ENCODE results near the gene PEAK3.
A peak's percentile ranks its signal among the peaks of the same experiment; 100 is the strongest.

The PEAK3 gene

DNA sequence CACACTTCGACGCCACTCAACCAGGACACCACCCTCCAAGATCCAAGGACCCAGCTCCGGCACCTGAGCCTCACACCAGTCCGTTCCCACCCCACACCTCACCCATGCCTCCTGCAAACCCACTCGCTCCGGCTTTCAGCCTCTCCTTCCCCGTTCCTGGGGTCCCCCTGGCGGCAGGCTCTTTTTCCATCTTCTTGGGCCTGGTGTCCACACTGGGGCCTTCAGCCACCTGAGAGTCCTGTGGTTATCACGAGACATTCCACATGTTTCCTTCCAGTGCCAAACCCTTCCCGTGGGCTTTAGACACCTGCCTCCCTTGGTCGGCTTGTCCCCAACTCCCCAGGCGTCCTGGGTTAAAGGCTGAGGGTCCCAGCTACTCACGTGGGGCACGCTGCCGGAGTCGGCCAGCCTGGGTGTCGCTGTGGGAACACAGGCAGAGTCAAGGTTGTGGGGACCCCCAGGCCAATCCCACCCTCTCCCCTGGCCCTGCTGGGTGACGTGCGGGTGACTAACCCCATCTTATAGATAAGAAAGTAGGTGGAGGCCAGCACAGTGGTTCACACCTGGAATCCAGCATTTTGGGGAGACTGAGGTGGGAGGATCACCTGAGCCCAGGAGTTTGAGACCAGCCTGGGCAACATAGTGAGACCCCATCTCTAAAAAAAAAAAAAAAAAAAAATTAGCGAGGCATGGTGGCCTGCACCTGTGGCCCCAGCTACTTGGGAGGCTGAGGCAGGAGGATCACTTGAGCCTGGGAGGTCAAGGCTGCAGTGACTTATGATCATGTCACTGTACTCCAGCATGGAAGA lies 27.7 kb downstream of the PEAK3 start:
- CTCF ChIA-PET = interaction anchor here (0.9 to 4.7 kb wide), 11 partner anchors 8 to 99 kb away, joined by 3 to 22 read pairs (median 5); no protein-coding TSS in a partner anchor
- no peak for DNase-seq (ENCODE audit: low read depth, low spot score)
- POLR2A ChIA-PET = interaction anchor here (0.7 to 1.0 kb wide), 2 partner anchors 16 to 21 kb away, joined by 3 read pairs; no protein-coding TSS in a partner anchor
- TF ChIP-seq, protein P1, sequence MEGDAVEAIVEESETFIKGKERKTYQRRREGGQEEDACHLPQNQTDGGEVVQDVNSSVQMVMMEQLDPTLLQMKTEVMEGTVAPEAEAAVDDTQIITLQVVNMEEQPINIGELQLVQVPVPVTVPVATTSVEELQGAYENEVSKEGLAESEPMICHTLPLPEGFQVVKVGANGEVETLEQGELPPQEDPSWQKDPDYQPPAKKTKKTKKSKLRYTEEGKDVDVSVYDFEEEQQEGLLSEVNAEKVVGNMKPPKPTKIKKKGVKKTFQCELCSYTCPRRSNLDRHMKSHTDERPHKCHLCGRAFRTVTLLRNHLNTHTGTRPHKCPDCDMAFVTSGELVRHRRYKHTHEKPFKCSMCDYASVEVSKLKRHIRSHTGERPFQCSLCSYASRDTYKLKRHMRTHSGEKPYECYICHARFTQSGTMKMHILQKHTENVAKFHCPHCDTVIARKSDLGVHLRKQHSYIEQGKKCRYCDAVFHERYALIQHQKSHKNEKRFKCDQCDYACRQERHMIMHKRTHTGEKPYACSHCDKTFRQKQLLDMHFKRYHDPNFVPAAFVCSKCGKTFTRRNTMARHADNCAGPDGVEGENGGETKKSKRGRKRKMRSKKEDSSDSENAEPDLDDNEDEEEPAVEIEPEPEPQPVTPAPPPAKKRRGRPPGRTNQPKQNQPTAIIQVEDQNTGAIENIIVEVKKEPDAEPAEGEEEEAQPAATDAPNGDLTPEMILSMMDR (IDR thresholded peaks at IDR 0.05; ENCODE audit: insufficient read depth, low read length, missing control alignments) = peak; percentile 57
- H3K4me3 ChIP-seq (ENCODE audit: low read depth, low read length) = no peak overlapping the region

DNA sequence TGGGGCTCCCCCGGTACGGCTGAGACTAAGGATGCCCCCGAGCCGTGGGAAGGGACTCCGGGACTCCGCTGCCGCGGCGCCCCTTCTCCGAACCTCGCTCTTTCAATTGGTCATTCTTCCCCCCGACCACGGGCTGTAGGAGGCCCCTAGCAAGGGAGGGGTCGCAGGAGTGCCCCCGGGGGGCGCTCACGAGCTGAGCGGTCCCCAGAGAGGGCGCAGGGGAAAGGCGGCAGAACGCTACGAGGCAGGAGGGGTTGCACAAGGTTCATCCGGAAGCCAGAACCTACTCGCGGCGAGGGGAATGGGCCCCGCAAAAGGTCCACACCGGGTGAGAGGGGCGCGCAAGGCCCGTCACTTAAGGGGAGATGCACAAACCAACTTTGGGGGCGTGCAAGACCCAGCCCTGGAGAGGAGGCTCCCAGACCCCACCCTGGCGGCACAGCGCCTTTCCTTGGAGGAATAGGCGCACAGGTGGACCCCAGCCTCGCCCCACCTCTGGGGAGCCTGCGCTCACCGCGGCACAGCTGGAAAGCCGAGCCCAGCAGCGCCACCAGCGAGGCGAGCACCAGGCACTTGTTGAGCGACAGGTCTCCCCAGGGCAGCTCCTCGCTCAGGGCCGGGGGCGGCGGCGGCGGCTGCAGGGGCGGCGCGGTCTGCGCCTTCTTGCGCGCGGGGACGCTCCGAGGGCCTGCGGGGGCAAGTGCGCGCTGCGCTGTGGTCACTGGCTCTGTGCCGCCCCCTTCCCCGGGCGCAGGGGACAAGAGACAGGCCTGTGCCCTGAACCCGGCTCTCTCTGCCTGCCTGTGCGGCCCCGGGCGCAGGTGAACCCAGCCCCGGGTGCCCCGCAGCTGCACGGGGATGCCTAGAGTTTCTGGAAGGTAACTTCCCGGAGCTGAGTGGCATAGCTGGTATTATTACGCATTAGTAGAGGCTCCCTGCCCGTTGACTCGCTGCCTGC lies 28.6 kb downstream of the PEAK3 start:
- DNase-seq (ENCODE audit: low read depth, low spot score) = no peak
- H3K4me3 ChIP-seq (ENCODE audit: low read depth, low read length) = no peak overlapping the region
- TF ChIP-seq, protein P1 (IDR thresholded peaks at IDR 0.05; ENCODE audit: insufficient read depth, low read length, missing control alignments) = peak; percentile 11
- ChIA-PET CTCF (interaction anchor here (0.9 to 4.7 kb wide), 11 partner anchors 8 to 98 kb away, joined by 3 to 22 read pairs (median 5); partner anchors contain the start of gene PLEKHJ1), POLR2A (interaction anchor here (1.0 kb wide), 1 partner anchor 20 kb away, joined by 3 read pairs; no protein-coding TSS in a partner anchor)

DNA sequence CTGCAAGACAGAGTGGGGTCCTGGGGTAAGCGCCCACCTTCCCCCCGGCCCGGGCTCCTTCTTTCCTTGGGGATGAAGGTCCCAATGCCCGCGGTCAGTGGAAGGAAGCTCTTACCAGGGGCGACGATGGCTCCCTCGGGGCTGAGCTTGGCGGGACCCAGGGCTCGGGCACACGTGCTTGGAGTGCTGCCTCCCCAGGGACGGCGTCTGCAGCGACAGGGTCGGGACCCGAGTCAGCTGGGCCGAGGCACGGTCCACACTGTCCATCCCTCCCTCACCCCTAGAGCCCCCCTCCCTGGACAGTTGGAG lies 29.2 kb downstream of the PEAK3 start:
- no peak for DNase-seq (ENCODE audit: low read depth, low spot score)
- TF ChIP-seq, protein P1 (IDR thresholded peaks at IDR 0.05; ENCODE audit: insufficient read depth, low read length, missing control alignments) = no peak
- ChIA-PET CTCF (interaction anchor here (1.0 to 4.7 kb wide), 6 partner anchors 9 to 97 kb away, joined by 3 to 22 read pairs (median 6); partner anchors contain the start of gene PLEKHJ1), POLR2A (no interaction called here)
- no peak overlapping the region for H3K4me3 ChIP-seq (ENCODE audit: low read depth, low read length)

DNA sequence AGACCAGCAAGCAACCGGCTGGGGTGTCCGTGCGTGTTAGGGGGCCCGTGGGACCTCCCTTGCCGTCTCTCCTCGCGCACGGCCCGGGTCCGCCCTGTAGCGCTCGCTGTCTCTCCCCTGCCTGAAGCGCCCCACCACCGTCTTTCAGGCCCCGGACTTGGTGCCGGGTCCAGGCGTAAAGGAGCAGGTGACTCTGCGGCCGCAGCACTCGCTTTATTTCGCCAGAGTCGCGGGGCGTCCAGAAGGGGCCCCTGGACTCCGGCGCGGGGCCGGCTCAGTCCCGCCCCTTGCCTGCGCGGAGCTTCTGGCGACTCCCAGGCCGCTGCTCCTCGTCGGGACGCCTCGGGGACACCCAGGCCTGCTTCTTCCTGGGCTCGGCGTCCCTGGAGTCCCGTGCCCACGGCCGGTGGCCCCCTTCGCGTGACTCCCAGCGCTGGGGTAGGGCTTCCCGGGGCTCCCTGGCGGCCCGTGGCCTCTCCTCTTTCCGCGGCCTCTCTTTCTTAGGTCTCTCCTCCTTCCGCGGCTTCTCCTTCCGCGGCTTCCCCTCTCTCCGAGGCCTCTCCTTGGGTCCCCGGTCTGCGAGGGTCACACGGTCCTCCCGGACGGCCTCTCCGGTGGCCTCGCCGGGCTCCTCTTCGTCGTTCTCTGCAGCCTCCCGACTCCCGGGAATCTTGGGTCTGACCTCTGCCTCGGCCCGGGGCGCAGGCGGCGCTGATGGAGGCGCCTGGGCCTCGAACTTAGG lies 29.7 kb downstream of the PEAK3 start:
- ChIA-PET POLR2A (no interaction called here), CTCF (interaction anchor here (1.0 to 4.7 kb wide), 5 partner anchors 10 to 97 kb away, joined by 3 to 22 read pairs (median 7); no protein-coding TSS in a partner anchor)
- DNase-seq (ENCODE audit: low read depth, low spot score) = no peak
- TF ChIP-seq, protein P1 (IDR thresholded peaks at IDR 0.05; ENCODE audit: insufficient read depth, low read length, missing control alignments) = no peak
- H3K4me3 ChIP-seq (ENCODE audit: low read depth, low read length) = no peak overlapping the region

DNA sequence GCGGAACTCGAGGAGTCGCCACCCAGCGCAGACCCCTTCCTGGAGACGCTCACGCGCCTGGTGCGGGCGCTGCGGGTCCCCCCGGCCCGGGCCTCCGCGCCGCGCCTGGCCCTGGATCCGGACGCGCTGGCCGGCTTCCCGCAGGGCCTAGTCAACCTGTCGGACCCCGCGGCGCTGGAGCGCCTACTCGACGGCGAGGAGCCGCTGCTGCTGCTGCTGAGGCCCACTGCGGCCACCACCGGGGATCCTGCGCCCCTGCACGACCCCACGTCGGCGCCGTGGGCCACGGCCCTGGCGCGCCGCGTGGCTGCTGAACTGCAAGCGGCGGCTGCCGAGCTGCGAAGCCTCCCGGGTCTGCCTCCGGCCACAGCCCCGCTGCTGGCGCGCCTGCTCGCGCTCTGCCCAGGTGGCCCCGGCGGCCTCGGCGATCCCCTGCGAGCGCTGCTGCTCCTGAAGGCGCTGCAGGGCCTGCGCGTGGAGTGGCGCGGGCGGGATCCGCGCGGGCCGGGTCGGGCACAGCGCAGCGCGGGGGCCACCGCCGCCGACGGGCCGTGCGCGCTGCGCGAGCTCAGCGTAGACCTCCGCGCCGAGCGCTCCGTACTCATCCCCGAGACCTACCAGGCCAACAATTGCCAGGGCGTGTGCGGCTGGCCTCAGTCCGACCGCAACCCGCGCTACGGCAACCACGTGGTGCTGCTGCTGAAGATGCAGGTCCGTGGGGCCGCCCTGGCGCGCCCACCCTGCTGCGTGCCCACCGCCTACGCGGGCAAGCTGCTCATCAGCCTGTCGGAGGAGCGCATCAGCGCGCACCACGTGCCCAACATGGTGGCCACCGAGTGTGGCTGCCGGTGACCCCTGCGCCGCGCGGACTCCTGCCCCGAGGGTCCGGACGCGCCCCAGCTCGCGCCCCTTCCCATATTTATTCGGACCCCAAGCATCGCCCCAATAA lies 30.6 kb downstream of the PEAK3 start:
- POLR2A ChIA-PET = no interaction called here
- H3K4me3 ChIP-seq (ENCODE audit: low read depth, low read length) = no peak overlapping the region

More for the DNA sequence above, 30.6 kb downstream of the PEAK3 start:
- CTCF ChIA-PET = interaction anchor here (4.7 kb wide), 1 partner anchor 12 kb away, joined by 22 read pairs; no protein-coding TSS in a partner anchor
- TF ChIP-seq, protein P1 (IDR thresholded peaks at IDR 0.05; ENCODE audit: insufficient read depth, low read length, missing control alignments) = no peak
- DNase-seq (ENCODE audit: low read depth, low spot score) = no peak
